GM12801 (cell line): ENCODE measurements around the gene CDKN2A.

Source experiments
- TF ChIP-seq, protein P1 (sequence below): IDR thresholded peaks from one replicate; pipeline ENCODE4 v1.5.1; 2011; ENCODE audit warnings: control low read depth; ENCODE audit not compliant: insufficient read length; ENCODE audit errors: extremely low read depth

The CDKN2A gene

DNA sequence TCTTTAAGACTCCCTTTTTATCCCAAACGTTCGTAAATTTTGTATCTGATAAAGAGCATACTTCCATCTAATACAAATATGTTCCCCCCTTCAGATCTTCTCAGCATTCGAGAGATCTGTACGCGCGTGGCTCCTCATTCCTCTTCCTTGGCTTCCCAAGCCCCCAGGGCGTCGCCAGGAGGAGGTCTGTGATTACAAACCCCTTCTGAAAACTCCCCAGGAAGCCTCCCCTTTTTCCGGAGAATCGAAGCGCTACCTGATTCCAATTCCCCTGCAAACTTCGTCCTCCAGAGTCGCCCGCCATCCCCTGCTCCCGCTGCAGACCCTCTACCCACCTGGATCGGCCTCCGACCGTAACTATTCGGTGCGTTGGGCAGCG is 19.9 kb downstream of the CDKN2A start:
- TF ChIP-seq, protein P1, sequence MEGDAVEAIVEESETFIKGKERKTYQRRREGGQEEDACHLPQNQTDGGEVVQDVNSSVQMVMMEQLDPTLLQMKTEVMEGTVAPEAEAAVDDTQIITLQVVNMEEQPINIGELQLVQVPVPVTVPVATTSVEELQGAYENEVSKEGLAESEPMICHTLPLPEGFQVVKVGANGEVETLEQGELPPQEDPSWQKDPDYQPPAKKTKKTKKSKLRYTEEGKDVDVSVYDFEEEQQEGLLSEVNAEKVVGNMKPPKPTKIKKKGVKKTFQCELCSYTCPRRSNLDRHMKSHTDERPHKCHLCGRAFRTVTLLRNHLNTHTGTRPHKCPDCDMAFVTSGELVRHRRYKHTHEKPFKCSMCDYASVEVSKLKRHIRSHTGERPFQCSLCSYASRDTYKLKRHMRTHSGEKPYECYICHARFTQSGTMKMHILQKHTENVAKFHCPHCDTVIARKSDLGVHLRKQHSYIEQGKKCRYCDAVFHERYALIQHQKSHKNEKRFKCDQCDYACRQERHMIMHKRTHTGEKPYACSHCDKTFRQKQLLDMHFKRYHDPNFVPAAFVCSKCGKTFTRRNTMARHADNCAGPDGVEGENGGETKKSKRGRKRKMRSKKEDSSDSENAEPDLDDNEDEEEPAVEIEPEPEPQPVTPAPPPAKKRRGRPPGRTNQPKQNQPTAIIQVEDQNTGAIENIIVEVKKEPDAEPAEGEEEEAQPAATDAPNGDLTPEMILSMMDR, result no peak

DNA sequence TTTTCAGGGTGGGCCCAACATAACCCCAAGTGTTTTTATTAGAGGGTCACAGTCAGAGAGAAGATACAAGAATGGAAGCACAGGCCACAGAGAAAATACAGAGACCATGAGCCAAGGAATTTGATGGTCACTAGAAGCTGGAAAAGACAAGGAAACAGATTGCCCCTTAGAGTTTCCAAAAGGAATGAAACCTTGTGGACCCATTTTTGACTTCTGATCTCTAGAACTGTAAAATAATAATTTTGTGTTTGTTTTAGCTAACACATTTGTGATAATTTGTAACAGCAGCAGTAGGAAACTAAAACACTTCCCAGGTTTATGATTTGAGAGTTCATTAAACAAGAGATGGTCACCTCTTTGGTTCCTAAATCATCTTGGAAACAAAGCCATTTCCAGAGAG is 21.8 kb downstream of the CDKN2A start:
- TF ChIP-seq, protein P1, result no peak

DNA sequence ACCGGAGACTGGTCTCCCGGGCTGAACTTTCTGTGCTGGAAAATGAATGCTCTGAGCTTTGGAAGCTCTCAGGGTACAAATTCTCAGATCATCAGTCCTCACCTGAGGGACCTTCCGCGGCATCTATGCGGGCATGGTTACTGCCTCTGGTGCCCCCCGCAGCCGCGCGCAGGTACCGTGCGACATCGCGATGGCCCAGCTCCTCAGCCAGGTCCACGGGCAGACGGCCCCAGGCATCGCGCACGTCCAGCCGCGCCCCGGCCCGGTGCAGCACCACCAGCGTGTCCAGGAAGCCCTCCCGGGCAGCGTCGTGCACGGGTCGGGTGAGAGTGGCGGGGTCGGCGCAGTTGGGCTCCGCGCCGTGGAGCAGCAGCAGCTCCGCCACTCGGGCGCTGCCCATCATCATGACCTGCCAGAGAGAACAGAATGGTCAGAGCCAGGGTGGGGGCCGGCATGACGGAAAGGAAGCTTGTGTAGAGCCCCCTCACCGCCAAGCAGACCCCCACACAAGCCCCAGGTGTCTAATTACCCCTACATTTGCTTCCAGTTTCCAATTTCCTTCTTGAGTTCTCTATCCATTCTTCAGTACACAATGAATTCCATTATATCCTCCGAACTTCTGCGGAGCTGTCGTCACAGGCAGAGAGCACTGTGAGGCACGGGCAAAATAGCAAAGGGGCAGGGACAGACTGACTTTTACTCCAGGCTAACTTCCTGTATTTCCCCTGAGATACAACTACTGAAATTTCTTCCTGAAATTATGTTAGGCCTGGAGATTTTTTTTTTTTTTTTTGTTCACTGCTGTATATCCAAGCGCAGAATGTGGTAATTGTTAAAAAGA is 23.2 kb downstream of the CDKN2A start:
- TF ChIP-seq, protein P1, result no peak

DNA sequence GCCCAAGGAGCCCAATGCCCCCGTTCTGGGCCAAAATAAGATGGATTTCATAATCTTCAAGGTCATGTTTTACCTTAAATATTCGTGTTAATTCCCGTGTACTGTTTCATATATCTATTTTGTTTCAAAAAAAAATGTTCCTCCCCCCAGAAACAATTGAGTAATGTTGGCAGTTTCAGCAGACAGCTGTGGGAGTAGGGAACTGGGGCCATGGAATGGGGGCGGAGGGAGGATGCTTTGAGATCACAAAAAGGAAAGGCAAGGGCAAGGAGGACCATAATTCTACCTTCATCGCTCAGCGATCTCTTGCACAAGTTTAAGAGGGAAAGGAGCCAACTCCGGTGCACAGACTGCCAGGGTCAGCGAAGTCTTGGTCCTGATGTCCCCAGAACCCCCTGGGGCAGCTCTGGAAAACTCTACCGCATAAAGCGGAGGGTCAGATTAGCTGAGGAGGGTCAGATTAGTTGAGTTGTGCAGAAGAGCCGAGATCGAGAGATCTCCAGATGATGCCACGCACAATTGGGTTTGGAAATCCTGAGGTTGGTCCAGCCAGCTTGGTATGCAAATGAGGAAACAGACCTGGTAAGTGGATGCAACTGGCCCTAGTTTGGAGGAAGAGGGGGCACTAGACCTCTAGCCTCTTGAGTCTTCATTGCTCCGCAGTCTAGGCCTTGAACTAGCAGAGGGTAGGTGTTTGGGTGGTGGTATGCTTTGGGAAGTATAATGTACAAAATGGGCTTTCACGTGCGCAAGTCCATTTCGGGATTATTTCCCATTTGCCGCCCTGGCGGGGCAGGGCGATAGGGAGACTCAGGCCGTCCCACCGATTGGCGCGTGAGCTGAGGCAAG is 24.0 kb downstream of the CDKN2A start:
- TF ChIP-seq, protein P1, result no peak

DNA sequence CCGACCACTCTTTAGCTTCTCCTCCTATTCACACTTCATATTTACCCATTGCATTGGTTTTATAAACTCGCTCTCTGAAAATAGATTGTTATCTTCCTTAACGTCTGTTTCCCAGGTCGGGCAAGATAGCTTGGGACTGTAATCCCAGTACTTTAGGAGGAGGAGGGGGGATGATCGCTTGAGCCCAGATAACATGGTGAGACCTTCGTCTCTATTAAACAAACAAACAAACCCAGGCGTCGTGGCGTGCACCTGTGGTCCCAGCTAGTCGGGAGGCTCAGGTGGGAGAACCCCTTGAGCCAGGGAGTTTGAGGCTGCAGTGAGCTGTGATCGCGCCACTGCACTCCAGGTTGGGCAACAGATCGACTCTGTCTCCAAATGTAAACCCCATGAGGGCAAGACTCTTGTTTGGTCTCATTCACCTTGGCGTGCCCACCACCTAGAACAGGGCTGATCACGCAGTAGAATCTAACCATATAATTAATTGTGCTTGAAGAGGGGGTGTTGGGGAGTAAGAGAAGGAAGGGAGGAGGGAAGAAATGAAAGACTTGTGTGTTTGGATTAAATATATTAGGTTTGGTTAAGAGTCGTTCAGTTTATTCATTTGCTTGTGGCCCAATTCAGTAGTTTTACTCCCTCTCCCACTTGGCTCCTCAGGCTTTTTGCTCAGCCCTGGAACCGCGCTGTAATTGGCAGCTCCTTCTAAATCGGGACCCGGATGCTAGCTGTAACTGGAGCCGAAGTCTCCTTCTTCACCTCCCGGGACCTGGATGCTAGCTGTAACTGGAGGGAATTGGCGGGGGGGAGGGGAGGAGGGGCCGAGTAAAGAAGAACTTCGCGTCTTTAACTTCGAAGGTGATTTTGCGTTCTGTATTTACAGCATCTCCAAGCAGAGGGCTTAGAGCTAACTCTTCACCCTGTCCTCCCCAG is 24.9 kb downstream of the CDKN2A start:
- TF ChIP-seq, protein P1, result no peak

DNA sequence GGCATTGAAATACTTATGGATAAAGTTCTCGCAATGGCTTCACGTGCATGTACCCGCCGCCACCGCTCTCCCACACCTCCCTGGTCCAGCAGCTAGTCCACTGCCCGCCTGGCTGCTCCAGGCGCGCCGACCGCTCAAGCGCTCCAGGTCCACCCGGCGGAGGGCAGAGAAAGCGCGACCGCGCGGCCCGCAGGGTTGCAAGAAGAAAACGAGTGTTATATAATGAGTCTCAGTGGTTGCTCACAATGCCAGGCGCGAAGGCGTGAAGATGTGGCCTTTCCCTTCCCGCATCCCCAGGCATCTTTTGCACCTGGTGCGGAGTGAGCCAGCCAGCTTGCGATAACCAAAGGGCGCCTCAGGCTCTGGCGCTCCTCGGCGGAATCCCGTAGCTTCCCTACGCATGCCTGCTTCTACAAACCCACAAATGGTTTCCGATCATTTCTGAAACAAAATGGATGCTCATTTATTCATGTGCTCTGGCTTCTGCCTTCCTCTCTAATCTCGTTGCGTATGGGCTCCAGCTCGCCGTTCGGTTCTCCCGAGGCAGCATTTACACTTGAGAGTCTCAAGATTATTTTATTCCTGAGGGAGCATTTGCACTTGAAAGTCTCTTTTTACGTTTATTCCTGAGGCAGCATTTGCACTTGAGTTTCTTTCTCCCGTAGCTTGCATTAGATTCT is 25.7 kb downstream of the CDKN2A start:
- TF ChIP-seq, protein P1, result no peak
